ENCODE measurements around the gene STK25.

DNA sequence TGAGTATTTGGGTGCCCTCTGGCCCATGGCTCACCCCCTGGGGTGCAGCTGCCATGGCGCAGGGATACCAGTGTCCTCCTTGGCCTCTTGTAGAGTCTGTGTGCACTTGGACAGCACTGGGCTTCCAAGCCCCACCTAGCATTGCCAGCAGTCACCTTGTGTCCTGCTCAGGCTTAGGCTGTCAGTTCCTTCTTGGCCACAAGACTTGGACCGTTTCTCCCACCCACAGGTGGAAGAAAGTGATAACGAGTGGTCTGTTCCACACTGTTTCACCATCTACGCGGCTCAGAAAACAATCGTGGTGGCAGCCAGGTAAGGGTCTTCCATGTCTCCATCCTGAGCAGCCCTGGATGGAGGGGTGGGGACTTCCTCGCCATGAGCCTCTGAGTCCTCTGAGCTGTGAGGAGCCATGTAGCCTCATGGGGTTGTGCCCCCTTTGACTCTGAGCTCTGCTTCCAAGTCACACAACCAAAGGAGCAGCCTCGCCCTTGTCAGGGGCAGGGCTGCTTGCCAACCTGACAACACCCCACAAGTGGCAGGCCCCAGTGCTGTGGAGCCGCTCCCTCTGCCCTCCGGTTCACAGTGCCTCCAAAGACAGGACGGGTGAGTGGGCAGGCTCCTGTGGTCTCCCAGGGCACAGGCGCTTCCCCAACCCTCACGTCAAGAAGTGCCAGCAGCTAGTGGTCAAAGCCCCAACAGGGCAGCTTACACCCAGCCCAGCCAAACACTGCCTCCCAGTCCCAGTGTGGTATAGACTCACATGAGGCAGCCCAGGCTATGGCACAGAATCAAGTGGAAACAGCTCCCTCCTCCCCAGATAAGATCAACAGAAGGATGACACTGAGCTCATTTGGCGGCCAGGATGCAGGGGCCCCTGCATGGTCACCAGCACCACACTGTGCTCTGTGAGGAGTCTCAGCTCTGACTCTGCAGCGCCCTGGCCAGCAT, 18.4 kb downstream of the STK25 start:
- TF ChIP-seq POLR2A (IDR thresholded peaks at IDR 0.05): no peak
- TF ChIP-seq, protein P1, sequence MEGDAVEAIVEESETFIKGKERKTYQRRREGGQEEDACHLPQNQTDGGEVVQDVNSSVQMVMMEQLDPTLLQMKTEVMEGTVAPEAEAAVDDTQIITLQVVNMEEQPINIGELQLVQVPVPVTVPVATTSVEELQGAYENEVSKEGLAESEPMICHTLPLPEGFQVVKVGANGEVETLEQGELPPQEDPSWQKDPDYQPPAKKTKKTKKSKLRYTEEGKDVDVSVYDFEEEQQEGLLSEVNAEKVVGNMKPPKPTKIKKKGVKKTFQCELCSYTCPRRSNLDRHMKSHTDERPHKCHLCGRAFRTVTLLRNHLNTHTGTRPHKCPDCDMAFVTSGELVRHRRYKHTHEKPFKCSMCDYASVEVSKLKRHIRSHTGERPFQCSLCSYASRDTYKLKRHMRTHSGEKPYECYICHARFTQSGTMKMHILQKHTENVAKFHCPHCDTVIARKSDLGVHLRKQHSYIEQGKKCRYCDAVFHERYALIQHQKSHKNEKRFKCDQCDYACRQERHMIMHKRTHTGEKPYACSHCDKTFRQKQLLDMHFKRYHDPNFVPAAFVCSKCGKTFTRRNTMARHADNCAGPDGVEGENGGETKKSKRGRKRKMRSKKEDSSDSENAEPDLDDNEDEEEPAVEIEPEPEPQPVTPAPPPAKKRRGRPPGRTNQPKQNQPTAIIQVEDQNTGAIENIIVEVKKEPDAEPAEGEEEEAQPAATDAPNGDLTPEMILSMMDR (IDR thresholded peaks at IDR 0.05 in 8 of 11, conservative IDR thresholded peaks at IDR 0.05 in 3 of 11): no peak
